HG03342 (cell line): ENCODE results near the gene NPAS3.

Experiments
- ATAC-seq: cut with Tn5 transposase; IDR thresholded peaks from one replicate; pipeline ENCODE4 v1.9.1; 2021; ENCODE audit warnings: mild to moderate bottlenecking, moderate library complexity; ENCODE audit not compliant: unreplicated experiment

The NPAS3 gene

GRCh38 chr14:33504246-33505099 lies 565.8 kb downstream of the NPAS3 start:
- ATAC-seq, result no peak

- ATAC-seq, result no peak
Measured at GRCh38 chr14:33505266-33505962, 566.7 kb downstream of the NPAS3 start.

- no peak for ATAC-seq
Measured at GRCh38 chr14:33505963-33506329, 567.3 kb downstream of the NPAS3 start.

- no peak for ATAC-seq
Measured at GRCh38 chr14:33508126-33509062, 569.7 kb downstream of the NPAS3 start.

GRCh38 chr14:33509454-33509853 lies 570.8 kb downstream of the NPAS3 start:
- no peak for ATAC-seq

- ATAC-seq, result no peak
Measured at GRCh38 chr14:33510063-33510481, 571.4 kb downstream of the NPAS3 start.

GRCh38 chr14:33510991-33511390 lies 572.3 kb downstream of the NPAS3 start:
- no peak for ATAC-seq

- no peak for ATAC-seq
Measured at GRCh38 chr14:33511851-33512640, 573.4 kb downstream of the NPAS3 start.

- no peak for ATAC-seq
Measured at GRCh38 chr14:33515441-33515840, 576.8 kb downstream of the NPAS3 start.

GRCh38 chr14:33515899-33516298 lies 577.2 kb downstream of the NPAS3 start:
- no peak for ATAC-seq

GRCh38 chr14:33516898-33517436 lies 578.3 kb downstream of the NPAS3 start:
- no peak for ATAC-seq

- no peak for ATAC-seq
Measured at GRCh38 chr14:33521192-33521591, 582.5 kb downstream of the NPAS3 start.

- no peak for ATAC-seq
Measured at GRCh38 chr14:33524244-33524643, 585.6 kb downstream of the NPAS3 start.

GRCh38 chr14:33525626-33526025 lies 586.9 kb downstream of the NPAS3 start:
- no peak for ATAC-seq

GRCh38 chr14:33527023-33527634 lies 588.5 kb downstream of the NPAS3 start:
- ATAC-seq, result no peak

- no peak for ATAC-seq
Measured at GRCh38 chr14:33528655-33529054, 590.0 kb downstream of the NPAS3 start.

GRCh38 chr14:33529787-33530757 lies 591.4 kb downstream of the NPAS3 start:
- no peak for ATAC-seq

- ATAC-seq, result no peak
Measured at GRCh38 chr14:33532553-33532952, 593.9 kb downstream of the NPAS3 start.
